CD4-positive, alpha-beta T cell treated with Interleukin-17A for 4 hours (primary cell): ENCODE measurements around the gene HCK.
A peak's percentile ranks its signal among the peaks of the same experiment; 100 is the strongest.
"Not testable (repeated sequence)": the region's sequence is repeated elsewhere in the genome, so short reads cannot be mapped to it uniquely, and the experiment has no call there.

Experiments
- DNase-seq: peaks from one replicate; pipeline ENCODE4 v3.0.0-alpha.2; 2020; ENCODE audit warnings: mixed read lengths

The HCK gene

GRCh38 chr20:32029561-32029960 is 22.5 kb upstream of the HCK start:
- no peak for DNase-seq

GRCh38 chr20:32031007-32031958 is 20.8 kb upstream of the HCK start:
- DNase-seq, result peak; percentile 64

- no peak for DNase-seq
Measured at GRCh38 chr20:32033316-32033715, 18.7 kb upstream of the HCK start.

GRCh38 chr20:32033721-32034120 is 18.3 kb upstream of the HCK start:
- DNase-seq, result not testable (repeated sequence)

- no peak for DNase-seq
Measured at GRCh38 chr20:32034581-32035425, 17.2 kb upstream of the HCK start.

- DNase-seq, result no peak
Measured at GRCh38 chr20:32035426-32035779, 16.6 kb upstream of the HCK start.

GRCh38 chr20:32036252-32036651 is 15.8 kb upstream of the HCK start:
- DNase-seq, result no peak

GRCh38 chr20:32036716-32037485 is 15.1 kb upstream of the HCK start:
- no peak for DNase-seq

- no peak for DNase-seq
Measured at GRCh38 chr20:32037929-32038328, 14.1 kb upstream of the HCK start.

GRCh38 chr20:32040142-32040953 is 11.7 kb upstream of the HCK start:
- no peak for DNase-seq

- DNase-seq, result no peak
Measured at GRCh38 chr20:32045999-32046398, 6.0 kb upstream of the HCK start.

GRCh38 chr20:32050324-32050841 is 1.7 kb upstream of the HCK start:
- no peak for DNase-seq

- no peak for DNase-seq
Measured at GRCh38 chr20:32050851-32051556, 1.0 kb upstream of the HCK start.

- no peak for DNase-seq
Measured at GRCh38 chr20:32051720-32052089, 337 bp upstream of the HCK start.

- no peak for DNase-seq
Measured at GRCh38 chr20:32052778-32053362, 828 bp downstream of the HCK start.

- no peak for DNase-seq
Measured at GRCh38 chr20:32053648-32054047, 1.6 kb downstream of the HCK start.

- DNase-seq, result no peak
Measured at GRCh38 chr20:32056708-32057483, 4.9 kb downstream of the HCK start.

GRCh38 chr20:32057656-32058184 is 5.7 kb downstream of the HCK start:
- no peak for DNase-seq

- DNase-seq, result no peak
Measured at GRCh38 chr20:32059189-32059588, 7.1 kb downstream of the HCK start.

- DNase-seq, result no peak
Measured at GRCh38 chr20:32062776-32063170, 10.7 kb downstream of the HCK start.
